ENCODE results near the gene TCEA3.

TCEA3 gene

GRCh38 chr1:23463286-23463685 is 38.7 kb upstream of the TCEA3 start:
- Histone ChIP-seq H3K27ac (replicated peaks; ENCODE audit: low read length) (no peak overlapping the region), H3K4me1 (ENCODE audit: control insufficient read depth in 2 of 2, insufficient read depth in 1 of 2, low read depth in 1 of 2, low read length in 2 of 2) (no peaks in the 10 kb centered on the region), H3K9ac (ENCODE audit: low read depth, low read length, poor library complexity) (no peak overlapping the region), H3K4me3 (ENCODE audit: low read length in 2 of 2) (no peak overlapping the region), H3K9me3 (replicated peaks in 1 of 2; ENCODE audit: control insufficient read depth in 2 of 2, insufficient read depth in 1 of 2, low read depth in 1 of 2, low read length in 2 of 2) (peaks cover 0 to 3% of the 10 kb centered on the region in 2 donors), H3K4me2 (ENCODE audit: insufficient read depth, low read length, poor library complexity, severe bottlenecking) (no peak overlapping the region), H2BK120ac (ENCODE audit: low read depth, low read length) (no peak overlapping the region), H3K36me3 (replicated peaks in 1 of 2; ENCODE audit: control insufficient read depth in 2 of 2, insufficient read depth in 2 of 2, low read length in 2 of 2) (peaks cover 0 to 36% of the 10 kb centered on the region in 2 donors), H3K79me1 (ENCODE audit: low read depth, low read length) (no peaks in the 10 kb centered on the region), H2AFZ (ENCODE audit: low read length) (no peak overlapping the region), H2BK15ac (ENCODE audit: low read length) (no peak overlapping the region), H3K27me3 (ENCODE audit: control insufficient read depth in 3 of 3, insufficient read depth in 3 of 3, low read depth in 1 of 3, low read length in 3 of 3) (no peaks in the 10 kb centered on the region), H4K8ac (ENCODE audit: low read depth, low read length) (no peak overlapping the region), H3K23ac (ENCODE audit: low read depth, low read length, poor library complexity) (no peak overlapping the region), H4K91ac (ENCODE audit: low read depth, low read length, poor library complexity) (no peak overlapping the region), H3K18ac (ENCODE audit: low read length) (no peak overlapping the region), H2BK12ac (ENCODE audit: low read length) (no peak overlapping the region), H2AK5ac (ENCODE audit: low read depth, low read length) (no peak overlapping the region), H3K14ac (ENCODE audit: low read length) (no peak overlapping the region), H3K4ac (ENCODE audit: low read length) (no peak overlapping the region), H2BK5ac (ENCODE audit: low read length) (no peak overlapping the region)
- WGBS, 2 donors (ENCODE audit: extremely low coverage in 2 of 2, insufficient read length in 2 of 2, insufficient replicate concordance in 1 of 2): no CpG with 5 or more reads among the region's 3 CpGs
- DNase-seq (ENCODE audit: low spot score): no peak

- no peak overlapping the region for H3K23ac ChIP-seq (ENCODE audit: low read depth, low read length, poor library complexity)
- no peak overlapping the region for H2BK120ac ChIP-seq (ENCODE audit: low read depth, low read length)
- no peaks in the 10 kb centered on the region for H3K4me1 ChIP-seq (ENCODE audit: control insufficient read depth in 2 of 2, insufficient read depth in 1 of 2, low read depth in 1 of 2, low read length in 2 of 2)
- no peak overlapping the region for H2AK5ac ChIP-seq (ENCODE audit: low read depth, low read length)
- no peak for DNase-seq (ENCODE audit: low spot score)
- H2BK15ac ChIP-seq (ENCODE audit: low read length): no peak overlapping the region
- peaks cover 0 to 3% of the 10 kb centered on the region in 2 donors for H3K9me3 ChIP-seq (replicated peaks in 1 of 2; ENCODE audit: control insufficient read depth in 2 of 2, insufficient read depth in 1 of 2, low read depth in 1 of 2, low read length in 2 of 2)
- H3K27me3 ChIP-seq (ENCODE audit: control insufficient read depth in 3 of 3, insufficient read depth in 3 of 3, low read depth in 1 of 3, low read length in 3 of 3): no peaks in the 10 kb centered on the region
- peaks cover 0 to 36% of the 10 kb centered on the region in 2 donors for H3K36me3 ChIP-seq (replicated peaks in 1 of 2; ENCODE audit: control insufficient read depth in 2 of 2, insufficient read depth in 2 of 2, low read length in 2 of 2)
- no peaks in the 10 kb centered on the region for H3K79me1 ChIP-seq (ENCODE audit: low read depth, low read length)
- H3K18ac ChIP-seq (ENCODE audit: low read length): no peak overlapping the region
- H2BK5ac ChIP-seq (ENCODE audit: low read length): no peak overlapping the region
- H2BK12ac ChIP-seq (ENCODE audit: low read length): no peak overlapping the region
- H4K91ac ChIP-seq (ENCODE audit: low read depth, low read length, poor library complexity): no peak overlapping the region
- no CpG with 5 or more reads among the region's 2 CpGs for WGBS, 2 donors (ENCODE audit: extremely low coverage in 2 of 2, insufficient read length in 2 of 2, insufficient replicate concordance in 1 of 2)
- no peak overlapping the region for H2AFZ ChIP-seq (ENCODE audit: low read length)
- H3K27ac ChIP-seq (replicated peaks; ENCODE audit: low read length): no peak overlapping the region
- no peak overlapping the region for H4K8ac ChIP-seq (ENCODE audit: low read depth, low read length)
- no peak overlapping the region for H3K9ac ChIP-seq (ENCODE audit: low read depth, low read length, poor library complexity)
- no peak overlapping the region for H3K4ac ChIP-seq (ENCODE audit: low read length)
- H3K4me2 ChIP-seq (ENCODE audit: insufficient read depth, low read length, poor library complexity, severe bottlenecking): no peak overlapping the region
- no peak overlapping the region for H3K14ac ChIP-seq (ENCODE audit: low read length)
- H3K4me3 ChIP-seq (ENCODE audit: low read length in 2 of 2): no peak overlapping the region
Measured at GRCh38 chr1:23462766-23463165, 38.2 kb upstream of the TCEA3 start.

GRCh38 chr1:23461050-23461449 is 36.5 kb upstream of the TCEA3 start:
- Histone ChIP-seq H4K91ac (ENCODE audit: low read depth, low read length, poor library complexity) (no peak overlapping the region), H3K4ac (ENCODE audit: low read length) (no peak overlapping the region), H3K4me3 (ENCODE audit: low read length in 2 of 2) (no peak overlapping the region), H3K9me3 (replicated peaks in 1 of 2; ENCODE audit: control insufficient read depth in 2 of 2, insufficient read depth in 1 of 2, low read depth in 1 of 2, low read length in 2 of 2) (peaks cover 0 to 3% of the 10 kb centered on the region in 2 donors), H3K27me3 (ENCODE audit: control insufficient read depth in 3 of 3, insufficient read depth in 3 of 3, low read depth in 1 of 3, low read length in 3 of 3) (no peaks in the 10 kb centered on the region), H2BK120ac (ENCODE audit: low read depth, low read length) (no peak overlapping the region), H3K9ac (ENCODE audit: low read depth, low read length, poor library complexity) (no peak overlapping the region), H3K4me1 (ENCODE audit: control insufficient read depth in 2 of 2, insufficient read depth in 1 of 2, low read depth in 1 of 2, low read length in 2 of 2) (no peaks in the 10 kb centered on the region), H4K8ac (ENCODE audit: low read depth, low read length) (no peak overlapping the region), H3K4me2 (ENCODE audit: insufficient read depth, low read length, poor library complexity, severe bottlenecking) (no peak overlapping the region), H2BK12ac (ENCODE audit: low read length) (no peak overlapping the region), H3K36me3 (replicated peaks in 1 of 2; ENCODE audit: control insufficient read depth in 2 of 2, insufficient read depth in 2 of 2, low read length in 2 of 2) (peaks cover 0 to 53% of the 10 kb centered on the region in 2 donors), H2BK5ac (ENCODE audit: low read length) (no peak overlapping the region), H3K79me1 (ENCODE audit: low read depth, low read length) (no peaks in the 10 kb centered on the region), H3K18ac (ENCODE audit: low read length) (no peak overlapping the region), H3K14ac (ENCODE audit: low read length) (no peak overlapping the region), H2BK15ac (ENCODE audit: low read length) (no peak overlapping the region), H2AK5ac (ENCODE audit: low read depth, low read length) (no peak overlapping the region), H2AFZ (ENCODE audit: low read length) (no peak overlapping the region), H3K27ac (replicated peaks; ENCODE audit: low read length) (no peak overlapping the region), H3K23ac (ENCODE audit: low read depth, low read length, poor library complexity) (no peak overlapping the region)
- WGBS, 2 donors (ENCODE audit: extremely low coverage in 2 of 2, insufficient read length in 2 of 2, insufficient replicate concordance in 1 of 2): no CpG with 5 or more reads among the region's 3 CpGs
- DNase-seq (ENCODE audit: low spot score): no peak

- Histone ChIP-seq H3K9me3 (replicated peaks in 1 of 2; ENCODE audit: control insufficient read depth in 2 of 2, insufficient read depth in 1 of 2, low read depth in 1 of 2, low read length in 2 of 2) (peaks cover 0 to 3% of the 10 kb centered on the region in 2 donors), H2BK5ac (ENCODE audit: low read length) (no peak overlapping the region), H2BK120ac (ENCODE audit: low read depth, low read length) (no peak overlapping the region), H2BK15ac (ENCODE audit: low read length) (no peak overlapping the region), H3K23ac (ENCODE audit: low read depth, low read length, poor library complexity) (no peak overlapping the region), H3K9ac (ENCODE audit: low read depth, low read length, poor library complexity) (no peak overlapping the region), H3K4me3 (ENCODE audit: low read length in 2 of 2) (no peak overlapping the region), H3K27ac (replicated peaks; ENCODE audit: low read length) (no peak overlapping the region), H2AFZ (ENCODE audit: low read length) (no peak overlapping the region), H3K4me2 (ENCODE audit: insufficient read depth, low read length, poor library complexity, severe bottlenecking) (no peak overlapping the region), H3K4me1 (ENCODE audit: control insufficient read depth in 2 of 2, insufficient read depth in 1 of 2, low read depth in 1 of 2, low read length in 2 of 2) (no peaks in the 10 kb centered on the region), H2BK12ac (ENCODE audit: low read length) (no peak overlapping the region), H3K4ac (ENCODE audit: low read length) (no peak overlapping the region), H4K91ac (ENCODE audit: low read depth, low read length, poor library complexity) (no peak overlapping the region), H3K36me3 (replicated peaks in 1 of 2; ENCODE audit: control insufficient read depth in 2 of 2, insufficient read depth in 2 of 2, low read length in 2 of 2) (peaks cover 0 to 58% of the 10 kb centered on the region in 2 donors), H3K27me3 (ENCODE audit: control insufficient read depth in 3 of 3, insufficient read depth in 3 of 3, low read depth in 1 of 3, low read length in 3 of 3) (no peaks in the 10 kb centered on the region), H3K14ac (ENCODE audit: low read length) (no peak overlapping the region), H4K8ac (ENCODE audit: low read depth, low read length) (no peak overlapping the region), H3K79me1 (ENCODE audit: low read depth, low read length) (no peaks in the 10 kb centered on the region), H2AK5ac (ENCODE audit: low read depth, low read length) (no peak overlapping the region), H3K18ac (ENCODE audit: low read length) (no peak overlapping the region)
- no peak for DNase-seq (ENCODE audit: low spot score)
- WGBS, 2 donors (ENCODE audit: extremely low coverage in 2 of 2, insufficient read length in 2 of 2, insufficient replicate concordance in 1 of 2): no CpG with 5 or more reads among the region's 4 CpGs
Measured at GRCh38 chr1:23460519-23460918, 36.0 kb upstream of the TCEA3 start.
